Endometrial microvascular endothelial cells (primary cell): Measurements from ENCODE around the gene SLC2A5. TPM values are rescaled to one million over a fixed set of nuclear protein-coding genes. Genes with fewer than 3 reads are reported as not detected.
"Not testable (repeated sequence)": the region's sequence is repeated elsewhere in the genome, so short reads cannot be mapped to it uniquely, and the experiment has no call there.

ENCODE experiments used
- in situ Hi-C: cut with HindIII; loops from 2 replicates; pipeline ENCODE4 v1.10.0; 2017; ENCODE audit warnings: low sequenced_read_pairs, low pct_unique_long_range_greater_than_20kb; ENCODE audit errors: inconsistent ontology term
- total RNA-seq: library from RNA; depleted of rRNA; stranded (reverse); fragments of >200 nt; gene quantifications from one replicate; pipeline ENCODE4 v1.2.3, GENCODE V29; 2015; ENCODE audit errors: inconsistent ontology term

Gene SLC2A5
- total RNA-seq, 1 donor from 2014 or later, result not detected

DNA sequence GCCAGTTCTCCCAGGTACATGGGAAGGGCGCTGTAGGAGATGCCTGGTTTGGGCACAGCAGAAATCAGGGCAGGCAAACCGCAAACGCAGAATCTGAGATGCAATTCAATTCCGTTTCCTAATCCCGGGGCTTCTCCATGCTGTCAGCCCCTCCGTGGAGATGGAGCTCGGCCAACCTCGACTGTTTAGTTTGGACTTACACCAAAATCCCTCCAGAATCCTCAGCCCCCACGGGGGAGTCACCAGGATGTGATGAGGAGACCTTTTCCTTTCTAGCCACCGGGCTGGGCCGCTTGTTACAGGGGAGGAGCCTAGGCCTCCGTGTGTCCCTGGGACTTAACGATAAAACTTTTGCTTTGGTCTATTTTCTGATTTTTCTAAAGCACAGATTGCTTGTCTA lies 51.1 kb downstream of the SLC2A5 start:
- in situ Hi-C loops, result no loop called here

DNA sequence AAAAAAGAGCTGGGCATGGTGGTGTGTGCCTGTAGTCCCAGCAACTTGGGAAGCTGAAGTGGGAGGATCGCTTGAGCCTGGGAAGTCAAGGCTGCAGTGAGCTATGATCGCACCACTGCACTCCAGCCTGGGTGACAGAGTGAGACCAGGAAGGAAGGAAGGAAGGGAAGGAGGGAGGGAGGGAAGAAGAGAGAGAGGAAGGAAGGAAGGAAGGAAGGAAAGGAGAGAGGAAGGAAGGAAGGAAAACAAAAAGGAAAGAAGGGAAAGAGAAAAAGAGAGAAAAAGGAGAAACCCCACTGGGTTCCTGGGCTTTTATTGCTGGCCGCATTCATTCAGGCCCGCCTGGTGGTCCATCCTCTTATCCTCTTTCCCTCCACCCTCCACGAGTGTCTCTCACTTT lies 53.0 kb downstream of the SLC2A5 start:
- in situ Hi-C loops, result no loop called here

DNA sequence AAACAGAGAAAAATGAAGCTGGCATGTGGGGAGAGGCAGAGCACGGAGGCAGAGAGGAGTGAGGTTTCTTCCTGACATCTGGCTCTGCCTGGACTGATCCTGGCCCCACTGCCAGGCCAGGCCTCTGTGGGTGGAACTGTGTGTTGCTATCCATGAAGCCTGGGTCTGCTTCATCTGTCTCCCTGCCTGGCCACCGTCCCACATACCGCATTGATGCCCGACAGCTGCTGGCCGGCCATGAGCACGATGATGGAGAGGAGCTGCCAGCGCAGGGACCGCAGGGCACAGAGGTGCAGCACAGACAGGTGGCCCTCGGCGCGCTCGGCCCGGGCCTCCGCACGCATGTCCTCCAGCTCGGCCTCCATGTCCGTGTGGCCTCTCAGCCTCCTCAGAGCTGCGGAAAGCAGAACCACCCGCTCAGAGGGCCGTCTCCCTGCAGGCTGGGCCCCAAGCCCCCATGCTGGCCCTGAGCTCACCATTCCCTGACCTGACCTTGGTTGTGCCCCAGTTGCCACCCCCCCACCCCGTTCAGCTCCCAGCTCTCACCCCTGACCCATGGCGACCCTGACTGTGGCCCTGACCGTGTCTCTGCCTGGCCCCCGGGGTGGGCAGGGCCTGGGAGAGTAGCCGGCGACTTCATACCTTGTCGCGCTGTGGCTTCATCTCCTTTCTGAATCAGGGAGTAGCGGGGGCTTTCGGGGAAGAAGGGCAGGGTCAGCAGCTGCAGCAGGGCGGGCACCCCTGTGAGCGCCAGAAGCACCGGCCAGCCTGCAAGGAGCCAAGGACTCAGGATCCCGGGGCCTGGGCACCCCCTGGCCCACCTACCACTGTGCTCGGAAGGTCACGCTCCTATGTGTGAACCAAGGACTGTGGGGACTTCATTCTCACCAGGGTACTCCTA lies 54.7 kb downstream of the SLC2A5 start:
- in situ Hi-C loops, result no loop called here

DNA sequence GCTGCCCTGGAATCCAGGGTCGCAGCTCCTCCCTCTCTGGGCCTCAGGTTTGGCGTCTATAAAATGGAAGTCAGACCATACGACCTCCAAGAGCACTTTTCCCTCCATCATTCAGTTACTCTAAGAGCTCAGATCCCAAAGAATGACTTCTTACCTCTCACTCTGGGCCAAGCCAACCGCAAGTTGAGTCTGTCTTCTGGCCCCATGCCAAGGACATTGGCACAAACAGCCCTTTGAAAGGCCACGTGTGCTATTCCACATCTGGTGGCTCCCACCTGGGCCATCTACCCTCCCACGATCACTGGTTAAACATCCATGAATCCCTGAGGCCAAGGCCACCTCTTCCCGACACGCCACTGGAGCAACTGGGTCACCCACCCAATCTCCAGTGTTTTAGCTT lies 55.6 kb downstream of the SLC2A5 start:
- in situ Hi-C loops, result no loop called here

DNA sequence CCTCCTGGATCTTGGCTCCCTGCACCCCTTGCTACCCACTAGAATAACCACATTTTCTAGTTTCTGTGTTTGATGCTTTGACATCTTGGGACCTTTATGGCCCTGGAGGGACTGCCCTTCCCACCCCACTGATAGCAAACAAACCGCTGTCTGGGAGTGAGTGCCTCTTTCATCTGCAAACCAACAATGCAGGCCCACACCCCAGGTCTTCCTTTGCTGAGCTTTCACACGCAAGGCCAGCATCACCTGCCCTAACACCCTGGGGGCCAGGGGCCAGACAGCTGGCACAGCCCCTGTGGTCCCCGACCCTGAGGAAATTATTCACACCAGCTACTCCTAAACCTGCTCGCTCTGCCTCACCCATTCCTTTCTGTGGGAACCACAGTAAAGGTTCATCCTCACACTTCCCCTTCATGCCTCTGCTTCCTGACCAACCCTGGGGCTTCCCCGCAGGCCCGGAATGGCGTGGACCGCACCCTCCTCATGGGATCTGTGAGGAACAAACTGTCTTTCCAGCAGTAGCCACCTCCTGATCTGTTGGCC lies 58.6 kb downstream of the SLC2A5 start:
- in situ Hi-C loops, result no loop called here

DNA sequence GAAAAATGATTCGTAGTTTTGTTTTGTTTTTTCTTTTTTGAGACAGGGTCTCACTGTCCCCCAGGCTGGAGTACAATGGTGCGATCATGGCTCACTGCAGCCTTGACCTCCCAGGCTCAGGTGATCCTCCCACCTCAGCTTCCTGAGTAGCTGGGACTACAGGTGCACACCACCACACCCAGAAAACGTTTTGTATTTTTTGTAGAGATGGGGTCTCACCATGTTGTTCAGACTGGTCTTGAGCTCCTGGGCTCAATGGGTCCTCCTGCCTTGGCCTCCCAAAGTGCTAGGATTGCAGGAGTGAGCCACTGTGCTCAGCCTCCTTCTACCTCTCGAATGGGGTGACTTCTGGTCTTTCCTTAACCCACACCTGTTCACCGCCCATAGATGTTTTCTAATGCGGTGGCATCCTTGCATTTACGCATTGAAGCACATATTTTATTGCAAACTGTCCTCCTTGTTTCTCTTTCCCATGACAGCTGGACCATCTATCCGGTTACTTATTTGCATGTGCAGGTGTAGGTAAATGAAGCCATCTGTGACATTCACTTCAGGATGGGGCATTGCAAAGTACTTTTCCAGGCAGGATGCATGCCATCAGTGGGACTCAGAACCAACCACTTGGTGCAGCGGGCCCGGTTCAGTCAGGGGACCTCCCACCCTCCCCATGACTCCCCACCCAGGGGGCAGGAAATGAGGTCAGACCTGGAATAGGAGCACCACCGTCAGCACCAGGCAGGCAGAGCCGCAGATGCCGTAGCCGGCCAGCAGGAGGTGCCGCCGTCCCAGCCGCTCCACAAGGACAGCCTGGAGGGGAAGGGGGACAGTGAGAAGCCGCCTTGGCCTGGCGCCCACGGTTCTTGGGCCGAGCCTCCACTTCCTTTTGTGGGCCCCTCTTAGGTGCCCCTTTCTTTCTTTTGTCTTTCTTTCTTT lies 59.7 kb downstream of the SLC2A5 start:
- in situ Hi-C loops, result no loop called here

DNA sequence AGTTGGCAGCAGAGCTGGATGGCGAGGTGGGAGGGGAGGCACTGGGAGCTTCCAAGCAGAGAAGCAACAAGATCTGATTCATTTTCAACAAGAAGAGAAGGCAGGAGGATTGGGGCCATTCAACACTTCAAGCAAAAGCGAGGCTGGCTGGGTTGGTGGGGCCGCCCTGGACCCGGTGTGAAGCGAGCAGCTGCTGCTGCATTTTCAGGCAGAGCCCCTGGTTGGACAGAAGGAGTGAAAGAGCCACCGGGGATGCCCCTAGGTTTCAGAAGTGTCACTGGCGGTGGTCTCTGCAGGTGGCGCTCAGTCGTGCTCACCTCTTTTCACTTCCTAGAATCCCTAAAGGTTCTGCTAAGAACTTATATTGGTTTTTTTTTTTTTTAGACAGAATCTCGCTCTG lies 61.2 kb downstream of the SLC2A5 start:
- in situ Hi-C loops, result no loop called here

DNA sequence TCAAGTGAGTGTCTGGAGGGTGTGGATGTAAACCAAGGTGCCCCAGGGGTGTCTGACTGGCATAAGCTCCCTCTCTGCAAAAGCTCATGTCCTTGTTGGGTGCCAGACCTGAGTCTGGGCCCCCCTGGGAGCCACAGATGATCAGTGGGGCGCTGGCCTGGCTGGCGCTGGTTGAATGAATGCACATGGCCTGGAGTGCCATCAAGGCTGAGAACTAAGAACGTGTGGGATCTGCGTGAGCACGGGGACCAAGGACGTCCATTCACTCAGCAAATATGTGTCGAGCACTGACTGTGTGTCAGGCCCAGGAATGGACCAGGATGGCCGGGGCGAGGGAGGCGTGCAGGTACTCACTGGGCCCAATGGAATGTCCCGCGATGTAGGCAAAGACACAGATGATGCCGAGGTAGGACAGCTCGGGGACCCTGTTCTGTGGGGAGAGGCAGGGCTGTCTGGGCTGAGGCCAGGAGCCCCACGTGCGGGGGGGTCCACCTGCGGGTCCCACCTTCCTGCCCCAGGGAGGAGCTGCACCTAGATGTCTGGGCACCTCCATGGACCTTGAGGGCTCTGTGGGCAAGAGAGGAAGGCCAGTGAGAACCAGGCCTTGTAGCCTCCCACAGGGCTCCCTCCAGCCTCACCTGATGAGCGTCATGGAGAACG lies 62.3 kb downstream of the SLC2A5 start:
- in situ Hi-C loops, result no loop called here

DNA sequence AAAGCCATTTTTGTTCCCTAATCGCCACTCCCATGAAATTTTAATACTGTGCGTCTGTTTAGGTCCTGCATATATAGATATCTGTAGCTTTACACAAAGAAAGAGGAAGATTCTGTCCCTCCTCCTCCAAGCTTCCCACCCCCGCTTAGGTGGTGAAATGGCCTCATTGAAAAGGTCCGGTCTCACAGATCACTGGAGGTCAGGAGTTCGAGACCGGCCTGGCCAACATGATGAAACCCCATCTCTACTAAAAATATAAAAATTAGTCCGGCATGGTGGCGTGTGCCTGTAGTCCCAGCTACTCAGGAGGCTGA lies 64.1 kb downstream of the SLC2A5 start:
- in situ Hi-C loops, result no loop called here

DNA sequence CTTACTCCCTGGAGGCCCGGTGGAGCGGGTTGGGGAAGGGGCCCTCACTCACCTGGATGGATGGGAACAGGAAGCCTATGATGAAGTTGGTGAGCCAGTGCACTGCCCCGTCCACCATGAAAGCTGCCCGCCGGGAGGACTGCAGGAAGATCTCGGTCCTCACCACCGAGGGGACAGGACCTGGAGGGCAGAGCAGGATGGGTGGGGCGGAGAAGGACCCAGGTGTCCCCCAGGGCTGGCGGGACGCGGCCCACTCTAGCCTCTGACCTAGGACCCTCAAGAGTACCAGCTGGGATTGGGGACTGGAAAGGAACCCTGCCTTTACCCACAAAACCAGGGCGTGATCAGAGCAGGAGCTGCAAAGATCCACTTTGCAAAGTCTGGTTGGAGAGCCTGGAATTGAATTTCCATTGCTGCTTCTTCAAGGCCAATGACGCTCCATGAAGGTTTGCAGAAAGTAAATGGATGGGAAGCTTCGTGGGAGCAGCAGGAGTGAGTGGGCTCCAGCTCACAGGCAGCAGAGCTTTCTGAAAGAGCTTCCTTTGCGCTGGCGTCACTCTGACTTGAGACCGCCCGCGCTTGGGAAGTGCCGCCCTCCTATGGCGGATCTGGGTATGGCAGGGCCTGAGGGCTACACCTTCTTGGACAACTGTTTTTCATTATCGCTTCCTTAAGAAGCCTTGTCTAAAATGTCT lies 64.6 kb downstream of the SLC2A5 start:
- in situ Hi-C loops, result no loop called here

DNA sequence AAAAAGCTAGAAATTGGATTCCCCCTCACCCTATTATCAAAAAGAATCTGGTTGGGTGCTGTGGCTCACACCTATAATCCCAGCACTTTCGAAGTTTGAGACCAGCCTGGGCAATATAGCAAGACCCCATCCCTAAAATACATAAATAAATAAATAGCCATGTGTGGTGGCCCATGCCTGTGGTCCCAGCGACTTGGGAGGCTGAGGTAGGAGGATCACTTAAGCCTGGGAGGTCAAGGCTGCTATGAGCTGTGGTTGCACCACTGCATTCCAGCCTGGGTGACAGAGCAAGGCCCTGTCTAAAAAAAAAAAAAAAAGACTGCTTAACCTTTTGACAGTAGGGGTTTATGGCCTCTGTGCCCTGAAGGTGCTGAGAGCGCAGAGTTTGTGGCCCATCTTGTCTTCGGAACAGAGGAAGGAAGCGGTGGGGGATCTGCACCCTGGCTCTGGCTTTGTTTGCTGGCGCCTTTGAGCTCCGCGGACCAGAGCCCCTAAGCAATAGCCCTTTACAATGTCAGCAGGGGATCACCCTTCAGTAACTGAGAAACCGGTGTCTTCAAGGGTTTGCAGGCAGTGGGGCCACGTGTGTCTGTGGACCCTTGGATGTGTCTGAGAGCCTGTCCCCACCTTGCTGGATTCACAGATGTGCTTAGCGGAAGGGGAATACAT lies 65.3 kb downstream of the SLC2A5 start:
- in situ Hi-C loops, result no loop called here

DNA sequence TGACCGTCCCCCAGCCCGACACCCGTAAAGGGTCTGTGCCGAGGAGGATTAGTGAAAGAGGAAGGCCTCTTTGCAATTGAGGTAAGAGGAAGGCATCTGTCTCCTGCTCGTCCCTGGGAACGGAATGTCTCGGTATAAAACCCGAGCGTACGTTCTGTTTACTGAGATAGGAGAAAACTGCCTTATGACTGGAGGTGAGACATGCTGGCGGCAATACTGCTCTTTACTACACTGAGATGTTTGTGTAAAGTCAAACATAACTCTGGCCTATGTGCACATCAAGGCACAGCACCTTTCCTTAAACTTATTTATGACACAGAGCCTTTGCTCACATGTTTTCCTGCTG lies 67.2 kb downstream of the SLC2A5 start:
- in situ Hi-C loops, result not testable (repeated sequence)

DNA sequence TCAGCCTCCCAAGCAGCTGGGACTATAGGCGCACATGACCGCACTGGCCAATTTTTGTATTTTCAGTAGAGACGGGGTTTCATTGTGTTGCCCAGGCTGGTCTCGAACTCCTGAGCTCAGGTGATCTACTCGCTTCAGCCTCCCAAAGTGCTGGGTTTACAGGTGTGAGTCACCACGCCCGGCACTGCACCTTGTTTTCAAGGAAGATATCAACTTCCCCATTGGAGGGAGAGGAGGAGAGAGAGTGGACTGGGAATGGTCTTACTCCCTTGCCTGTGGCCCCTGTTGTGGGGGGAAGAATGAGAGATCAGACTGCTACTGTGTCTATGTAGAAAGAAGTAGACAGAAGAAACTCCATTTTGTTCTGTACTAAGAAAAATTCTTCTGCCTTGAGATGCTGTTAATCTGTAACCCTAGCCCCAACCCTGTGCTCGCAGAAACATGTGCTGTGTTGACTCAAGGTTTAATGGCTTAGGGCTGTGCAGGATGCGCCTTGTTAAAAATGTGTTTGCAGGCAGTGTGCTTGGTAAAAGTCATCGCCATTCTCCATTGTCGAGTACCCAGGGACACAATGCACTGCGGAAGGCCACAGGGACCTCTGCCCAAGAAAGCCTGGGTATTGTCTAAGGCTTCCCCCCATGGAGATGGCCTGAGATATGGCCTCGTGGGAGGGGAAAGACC lies 67.8 kb downstream of the SLC2A5 start:
- in situ Hi-C loops, result not testable (repeated sequence)

DNA sequence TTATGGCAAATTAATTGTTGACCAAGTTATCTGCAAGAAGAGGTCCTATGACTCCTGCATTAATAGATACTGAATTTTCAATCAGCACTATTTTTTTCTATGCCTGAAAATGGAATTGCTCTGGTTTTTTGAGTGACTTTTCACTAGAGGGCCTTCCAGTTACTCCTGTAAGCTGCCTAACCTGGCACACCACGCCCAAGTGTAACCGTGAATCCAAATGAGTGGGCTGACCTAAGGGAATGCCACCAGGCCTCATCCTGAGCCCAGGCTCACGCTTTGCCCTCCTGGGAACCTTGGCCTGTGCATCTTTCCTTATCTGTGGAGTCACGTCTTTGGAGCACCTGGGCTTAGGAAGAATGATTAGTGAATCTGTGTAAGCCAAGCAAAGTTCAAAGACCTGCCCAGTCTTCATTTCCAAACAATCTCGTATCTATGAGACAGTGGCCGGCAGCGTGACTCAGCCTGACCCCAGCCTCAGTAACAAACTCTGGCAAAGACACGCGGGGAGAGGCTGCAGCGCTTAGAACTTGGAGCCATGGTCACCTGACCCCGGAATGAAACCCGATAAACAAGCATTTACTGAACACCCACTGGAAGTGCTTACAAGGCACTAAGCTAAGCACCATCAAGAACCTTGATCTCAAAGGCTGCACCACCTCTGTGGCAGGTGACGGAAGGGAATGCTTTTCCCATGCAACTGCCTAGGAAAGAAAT lies 75.3 kb downstream of the SLC2A5 start:
- in situ Hi-C loops, result not testable (repeated sequence)

DNA sequence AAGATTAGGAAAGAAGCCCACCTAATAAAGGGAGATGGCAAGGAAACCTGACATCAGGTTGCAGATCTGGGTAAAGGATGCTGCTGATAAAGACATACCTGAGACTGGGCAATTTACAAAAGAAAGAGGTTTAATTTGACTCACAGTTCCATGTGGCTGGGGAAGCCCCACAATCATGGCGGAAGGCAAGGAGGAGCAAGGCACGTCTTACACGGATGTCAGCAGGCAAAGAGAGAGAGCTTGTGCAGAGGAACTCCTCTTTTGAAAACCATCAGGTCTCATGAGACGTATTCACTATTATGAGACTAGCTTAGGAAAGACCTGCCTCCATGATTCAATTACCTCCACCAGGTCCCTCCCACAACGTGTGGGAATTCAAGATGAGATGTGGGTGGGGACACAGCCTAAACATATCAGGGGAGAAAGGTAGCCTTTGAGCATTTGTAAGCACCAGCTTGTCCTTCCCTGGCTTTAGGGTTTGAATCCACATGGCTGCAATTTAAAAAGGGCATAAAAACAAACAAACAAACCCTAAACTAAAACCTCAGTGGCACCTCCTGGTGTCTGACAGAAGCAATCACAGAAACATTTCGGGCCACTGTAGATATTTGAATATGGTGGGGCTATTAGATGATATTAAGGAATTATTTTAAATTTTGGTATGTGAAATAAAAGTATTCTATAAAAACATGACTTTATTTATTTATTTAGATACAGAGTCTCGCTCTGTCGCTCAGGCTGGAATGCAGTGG lies 76.3 kb downstream of the SLC2A5 start:
- in situ Hi-C loops, result no loop called here

DNA sequence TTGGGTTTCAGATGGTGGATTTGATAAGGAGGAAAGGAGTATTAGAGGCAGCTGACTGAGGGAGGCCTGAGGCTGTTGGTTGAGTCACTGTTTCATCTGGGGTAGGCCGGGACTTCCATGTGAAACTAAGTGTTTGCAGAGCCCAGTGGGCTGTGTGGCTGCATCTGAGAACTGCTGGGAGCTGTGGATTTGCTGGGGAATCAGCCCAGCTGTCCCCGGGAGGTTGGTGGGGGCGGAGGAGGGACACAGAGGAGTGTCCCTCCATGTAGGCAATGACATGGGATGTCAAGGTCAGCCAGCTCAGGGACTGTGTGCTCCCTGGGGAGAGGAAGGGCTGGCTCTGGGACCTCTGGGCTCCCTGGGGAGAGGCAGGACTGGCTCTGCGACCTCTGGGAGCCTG lies 79.6 kb downstream of the SLC2A5 start:
- in situ Hi-C loops, result no loop called here

DNA sequence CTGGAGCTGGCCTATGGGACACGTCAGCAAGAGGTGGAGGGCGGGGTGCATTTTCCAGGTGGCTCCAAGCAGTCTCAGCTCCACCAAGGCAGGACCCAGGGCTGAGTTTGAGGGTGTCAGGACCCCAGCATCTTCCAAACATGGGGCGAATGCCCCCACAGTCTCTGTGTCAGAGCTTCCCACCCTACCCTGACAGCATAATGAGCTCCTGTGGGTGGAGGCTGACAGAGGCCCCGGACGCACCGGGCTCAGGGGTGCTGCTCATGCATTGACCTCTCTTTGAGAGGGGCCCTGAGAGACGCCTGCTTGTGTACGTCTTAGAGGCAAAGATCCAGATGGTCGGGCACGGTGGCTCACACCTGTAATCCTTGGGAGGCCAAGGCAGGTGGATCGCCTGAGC lies 80.4 kb downstream of the SLC2A5 start:
- in situ Hi-C loops, result no loop called here
